Mucosa of descending colon (tissue), 3 donors: ENCODE measurements around the gene FGFR2. TPM values are rescaled to one million over a fixed set of nuclear protein-coding genes. Genes with fewer than 3 reads are reported as not detected.

Experiments used
- ATAC-seq: fragments of 200-7000 bp; cut with Tn5 transposase; one replicate; pipeline ENCODE4 v1.9.1; 2020; ENCODE audit warnings: mild to moderate bottlenecking, moderate library complexity
- DNase-seq, 3 donors: peaks; one replicate each; pipeline ENCODE4 v3.0.0-alpha.2; 2020
- H3K36me3 ChIP-seq: fragments of 200-600 bp; one replicate; pipeline ENCODE4 v1.8.0; 2021; ENCODE audit warnings: low read depth, mild to moderate bottlenecking
- H3K4me1 ChIP-seq: fragments of 200-600 bp; one replicate; pipeline ENCODE4 v1.8.0; 2021; ENCODE audit warnings: low read depth, mild to moderate bottlenecking
- H3K4me3 ChIP-seq: fragments of 200-600 bp; one replicate; pipeline ENCODE4 v1.8.0; 2021; ENCODE audit warnings: mild to moderate bottlenecking
- H3K9me3 ChIP-seq: fragments of 200-600 bp; one replicate; pipeline ENCODE4 v1.8.0; 2021; ENCODE audit warnings: mild to moderate bottlenecking
- CTCF ChIP-seq: fragments of 200-600 bp; IDR thresholded peaks from one replicate; pipeline ENCODE4 v1.8.0; 2022; ENCODE audit warnings: antibody characterized with exemption, mild to moderate bottlenecking
- intact Hi-C, 2 donors: fragments of 100-400 bp; cut with DNase I in 1 of 2; cut with micrococcal nuclease in 1 of 2; formaldehyde crosslinking; loops; one replicate each; pipeline versions ENCODE4 v1.11.0 to v1.11.1; 2022; cut with DNase I, micrococcal nuclease
- total RNA-seq, 3 donors: library from RNA; stranded (reverse); fragmentation: NEBNext Ultra II Directional in 2 of 3; extraction: Animal tissue kit (Norgen Biotek cat#: 25700) in 2 of 3; gene quantifications; one replicate each; pipeline versions ENCODE4 v1.2.1 to v1.2.4, GENCODE V29; 2021 to 2023
- donor health status: DM: no; HTN: no; CAD: no; lungs with moderate emphysema.
- donor health status: DM: no; HTN: no; CAD: no.
- donor health status: DM: no; HTN: yes; CAD: no.

Gene FGFR2
- total RNA-seq, 3 donors from 2014 or later: 64.3 to 138 (median 77.5) TPM

- no peak for TF ChIP-seq CTCF
- intact Hi-C loops: no loop called here
- Histone ChIP-seq H3K4me1 (no peaks in the 10 kb centered on the region), H3K9me3 (no peaks in the 10 kb centered on the region), H3K4me3 (no peak overlapping the region), H3K36me3 (no peaks in the 10 kb centered on the region)
- no peak for ATAC-seq
- DNase-seq: no peak
These were observed 119.7 kb downstream of the FGFR2 start for GRCh38 chr10:121478556-121478955.

GRCh38 chr10:121469797-121470606, 128.2 kb downstream of the FGFR2 start:
- Histone ChIP-seq H3K9me3 (no peaks in the 10 kb centered on the region), H3K36me3 (no peaks in the 10 kb centered on the region), H3K4me1 (no peaks in the 10 kb centered on the region), H3K4me3 (no peak overlapping the region)
- TF ChIP-seq CTCF: no peak
- DNase-seq (peak in 2 of 3 donors; percentile 37 to 42), ATAC-seq (peak; percentile 81)
- intact Hi-C loops: loop anchor here in 1 of 2 donors (2.0 kb wide), 1 partner anchor 47 kb away; no protein-coding TSS in a partner anchor

GRCh38 chr10:121468726-121469125, 129.5 kb downstream of the FGFR2 start:
- TF ChIP-seq CTCF: no peak
- Histone ChIP-seq H3K4me1 (no peaks in the 10 kb centered on the region), H3K4me3 (no peak overlapping the region), H3K36me3 (no peaks in the 10 kb centered on the region), H3K9me3 (no peaks in the 10 kb centered on the region)
- DNase-seq: no peak
- ATAC-seq: no peak
- intact Hi-C loops: loop anchor here in 1 of 2 donors (2.0 kb wide), 1 partner anchor 48 kb away; no protein-coding TSS in a partner anchor

- Histone ChIP-seq H3K9me3 (no peaks in the 10 kb centered on the region), H3K36me3 (no peaks in the 10 kb centered on the region), H3K4me3 (no peak overlapping the region), H3K4me1 (no peaks in the 10 kb centered on the region)
- no peak for TF ChIP-seq CTCF
- DNase-seq (no peak), ATAC-seq (no peak)
- intact Hi-C loops: no loop called here
These were observed 131.8 kb downstream of the FGFR2 start for GRCh38 chr10:121466424-121466823.

GRCh38 chr10:121465215-121465614, 133.0 kb downstream of the FGFR2 start:
- H3K36me3 ChIP-seq: no peaks in the 10 kb centered on the region
- no peaks in the 10 kb centered on the region for H3K9me3 ChIP-seq
- H3K4me1 ChIP-seq: no peaks in the 10 kb centered on the region
- intact Hi-C loops: no loop called here
- DNase-seq: no peak
- no peak for ATAC-seq
- no peak overlapping the region for H3K4me3 ChIP-seq
- no peak for TF ChIP-seq CTCF
